HL-60 (cell line): ENCODE results near the gene CPSF2.

Experiments used
- DNase-seq, 2 experiments: peaks; one replicate each; pipeline ENCODE4 v3.0.0-alpha.2; 2010 to 2020; ENCODE audit warnings: low read depth in 1 of 2, low spot score in 1 of 2
- H3K27ac ChIP-seq: fragments of 250-450 bp; sonication (Bioruptor Pico); replicated peaks from 2 replicates; pipeline ENCODE4 v1.5.1; 2020; ENCODE audit warnings: mild to moderate bottlenecking, moderate library complexity
- H3K27me3 ChIP-seq: fragments of 250-450 bp; sonication (Bioruptor Pico); 2 replicates; pipeline ENCODE4 v1.5.1; 2021; ENCODE audit warnings: mild to moderate bottlenecking, moderate library complexity; ENCODE audit not compliant: insufficient read depth, poor library complexity, severe bottlenecking
- H3K4me3 ChIP-seq: replicated peaks from 2 replicates; pipeline ENCODE4 v1.5.1; 2011; ENCODE audit warnings: mild to moderate bottlenecking, control low read depth, low read length; ENCODE audit not compliant: insufficient read depth
- GABPA ChIP-seq: IDR thresholded peaks from 2 replicates; pipeline ENCODE4 v1.6.1; 2012; ENCODE audit warnings: low read depth
- POLR2AphosphoS5 ChIP-seq: IDR thresholded peaks from 2 replicates; pipeline ENCODE4 v1.6.1; 2012; ENCODE audit warnings: low read depth
- SPI1 ChIP-seq: IDR thresholded peaks from 2 replicates; pipeline ENCODE4 v1.6.1; 2012; ENCODE audit warnings: low read depth, mild to moderate bottlenecking, borderline replicate concordance
- TF ChIP-seq, protein P1 (sequence below): IDR thresholded peaks from 2 replicates; pipeline ENCODE4 v1.6.1; 2012; ENCODE audit warnings: low read depth; ENCODE audit not compliant: insufficient replicate concordance
- TF ChIP-seq, protein P2 (sequence below): IDR thresholded peaks from one replicate; pipeline ENCODE4 v1.5.1; 2011; ENCODE audit warnings: low read length, control low read depth, inconsistent platforms; ENCODE audit not compliant: insufficient read depth

The CPSF2 gene

DNA sequence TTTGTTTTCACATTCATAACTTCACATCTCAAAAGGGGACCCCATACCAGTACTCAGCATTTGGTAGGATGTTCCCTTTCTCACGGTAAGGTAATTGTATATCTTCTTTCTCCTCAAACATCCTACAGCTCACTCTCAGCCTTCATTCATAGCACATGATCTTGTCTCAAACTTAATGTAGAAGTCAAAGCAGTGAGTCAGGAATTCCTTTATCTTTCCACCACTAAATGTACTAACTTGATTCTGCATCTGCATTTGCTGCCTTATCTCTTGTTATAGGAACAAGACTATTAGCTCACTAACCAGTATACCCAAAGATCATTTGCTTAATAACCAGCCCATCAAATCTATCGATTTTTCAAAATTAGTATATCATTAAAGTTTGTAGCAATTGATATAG lies 22.9 kb downstream of the CPSF2 start:
- no peak for DNase-seq
- Histone ChIP-seq H3K4me3 (no peak overlapping the region), H3K27me3 (no peaks in the 10 kb centered on the region), H3K27ac (no peak overlapping the region)
- TF ChIP-seq, protein P1, sequence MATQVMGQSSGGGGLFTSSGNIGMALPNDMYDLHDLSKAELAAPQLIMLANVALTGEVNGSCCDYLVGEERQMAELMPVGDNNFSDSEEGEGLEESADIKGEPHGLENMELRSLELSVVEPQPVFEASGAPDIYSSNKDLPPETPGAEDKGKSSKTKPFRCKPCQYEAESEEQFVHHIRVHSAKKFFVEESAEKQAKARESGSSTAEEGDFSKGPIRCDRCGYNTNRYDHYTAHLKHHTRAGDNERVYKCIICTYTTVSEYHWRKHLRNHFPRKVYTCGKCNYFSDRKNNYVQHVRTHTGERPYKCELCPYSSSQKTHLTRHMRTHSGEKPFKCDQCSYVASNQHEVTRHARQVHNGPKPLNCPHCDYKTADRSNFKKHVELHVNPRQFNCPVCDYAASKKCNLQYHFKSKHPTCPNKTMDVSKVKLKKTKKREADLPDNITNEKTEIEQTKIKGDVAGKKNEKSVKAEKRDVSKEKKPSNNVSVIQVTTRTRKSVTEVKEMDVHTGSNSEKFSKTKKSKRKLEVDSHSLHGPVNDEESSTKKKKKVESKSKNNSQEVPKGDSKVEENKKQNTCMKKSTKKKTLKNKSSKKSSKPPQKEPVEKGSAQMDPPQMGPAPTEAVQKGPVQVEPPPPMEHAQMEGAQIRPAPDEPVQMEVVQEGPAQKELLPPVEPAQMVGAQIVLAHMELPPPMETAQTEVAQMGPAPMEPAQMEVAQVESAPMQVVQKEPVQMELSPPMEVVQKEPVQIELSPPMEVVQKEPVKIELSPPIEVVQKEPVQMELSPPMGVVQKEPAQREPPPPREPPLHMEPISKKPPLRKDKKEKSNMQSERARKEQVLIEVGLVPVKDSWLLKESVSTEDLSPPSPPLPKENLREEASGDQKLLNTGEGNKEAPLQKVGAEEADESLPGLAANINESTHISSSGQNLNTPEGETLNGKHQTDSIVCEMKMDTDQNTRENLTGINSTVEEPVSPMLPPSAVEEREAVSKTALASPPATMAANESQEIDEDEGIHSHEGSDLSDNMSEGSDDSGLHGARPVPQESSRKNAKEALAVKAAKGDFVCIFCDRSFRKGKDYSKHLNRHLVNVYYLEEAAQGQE, result no peak
- TF ChIP-seq POLR2AphosphoS5, result no peak
- no peak for TF ChIP-seq GABPA
- TF ChIP-seq, protein P2, sequence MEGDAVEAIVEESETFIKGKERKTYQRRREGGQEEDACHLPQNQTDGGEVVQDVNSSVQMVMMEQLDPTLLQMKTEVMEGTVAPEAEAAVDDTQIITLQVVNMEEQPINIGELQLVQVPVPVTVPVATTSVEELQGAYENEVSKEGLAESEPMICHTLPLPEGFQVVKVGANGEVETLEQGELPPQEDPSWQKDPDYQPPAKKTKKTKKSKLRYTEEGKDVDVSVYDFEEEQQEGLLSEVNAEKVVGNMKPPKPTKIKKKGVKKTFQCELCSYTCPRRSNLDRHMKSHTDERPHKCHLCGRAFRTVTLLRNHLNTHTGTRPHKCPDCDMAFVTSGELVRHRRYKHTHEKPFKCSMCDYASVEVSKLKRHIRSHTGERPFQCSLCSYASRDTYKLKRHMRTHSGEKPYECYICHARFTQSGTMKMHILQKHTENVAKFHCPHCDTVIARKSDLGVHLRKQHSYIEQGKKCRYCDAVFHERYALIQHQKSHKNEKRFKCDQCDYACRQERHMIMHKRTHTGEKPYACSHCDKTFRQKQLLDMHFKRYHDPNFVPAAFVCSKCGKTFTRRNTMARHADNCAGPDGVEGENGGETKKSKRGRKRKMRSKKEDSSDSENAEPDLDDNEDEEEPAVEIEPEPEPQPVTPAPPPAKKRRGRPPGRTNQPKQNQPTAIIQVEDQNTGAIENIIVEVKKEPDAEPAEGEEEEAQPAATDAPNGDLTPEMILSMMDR, result no peak
- TF ChIP-seq SPI1, result no peak

DNA sequence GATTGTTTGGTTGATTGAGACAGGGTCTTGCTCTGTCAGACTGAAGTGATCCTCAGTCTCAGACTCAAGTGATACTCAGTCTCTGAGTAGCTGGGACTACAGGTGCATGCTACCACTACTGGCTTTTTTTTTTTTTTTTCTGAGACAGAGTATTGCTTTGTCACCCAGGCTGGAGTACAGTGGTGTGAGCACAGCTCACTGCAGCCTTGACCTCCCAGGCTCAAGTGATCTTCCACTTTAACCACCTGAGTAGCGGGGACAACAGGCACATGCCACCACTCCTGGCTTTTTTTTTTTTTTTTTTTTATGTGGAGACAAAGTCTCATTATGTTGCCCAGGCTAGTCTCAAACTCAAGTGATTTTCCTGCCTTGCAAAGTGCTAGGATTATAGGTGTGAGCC lies 31.8 kb downstream of the CPSF2 start:
- H3K4me3 ChIP-seq, result no peak overlapping the region

DNA sequence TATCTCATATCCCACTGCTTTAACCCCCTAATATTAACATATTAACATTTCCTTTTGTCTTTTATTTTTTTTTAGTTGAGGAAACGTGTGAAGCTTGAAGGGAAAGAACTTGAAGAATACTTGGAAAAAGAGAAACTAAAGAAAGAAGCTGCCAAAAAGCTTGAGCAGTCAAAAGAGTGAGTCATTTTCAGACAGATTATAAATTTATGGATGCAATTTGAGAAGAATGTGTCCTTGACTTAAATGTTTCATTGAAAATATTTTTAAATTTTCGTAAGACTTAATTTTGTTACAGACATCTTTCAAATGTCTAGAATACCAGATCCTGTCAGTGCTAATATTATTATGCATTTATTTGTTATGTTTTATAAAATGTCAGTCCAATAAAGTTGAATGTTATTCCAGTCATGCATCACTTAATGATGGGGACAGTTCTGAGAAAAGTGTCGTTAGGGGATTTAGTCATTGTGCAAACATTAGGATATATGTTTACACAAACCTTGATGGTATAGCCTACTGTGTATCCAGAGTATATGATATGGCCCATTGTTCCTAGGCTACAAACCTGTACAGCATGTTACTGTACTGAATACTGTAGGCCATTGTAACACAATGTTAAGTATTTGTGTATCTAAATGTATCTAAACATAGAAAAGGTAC lies 32.6 kb downstream of the CPSF2 start:
- TF ChIP-seq, protein P1, result no peak
- H3K27me3 ChIP-seq, result no peaks in the 10 kb centered on the region
- no peak for DNase-seq
- H3K4me3 ChIP-seq, result no peak overlapping the region
- H3K27ac ChIP-seq, result no peak overlapping the region

More for the DNA sequence above, 31.8 kb downstream of the CPSF2 start:
- no peak for TF ChIP-seq POLR2AphosphoS5
- H3K27me3 ChIP-seq, result no peaks in the 10 kb centered on the region
- DNase-seq, result no peak
- no peak overlapping the region for H3K27ac ChIP-seq

DNA sequence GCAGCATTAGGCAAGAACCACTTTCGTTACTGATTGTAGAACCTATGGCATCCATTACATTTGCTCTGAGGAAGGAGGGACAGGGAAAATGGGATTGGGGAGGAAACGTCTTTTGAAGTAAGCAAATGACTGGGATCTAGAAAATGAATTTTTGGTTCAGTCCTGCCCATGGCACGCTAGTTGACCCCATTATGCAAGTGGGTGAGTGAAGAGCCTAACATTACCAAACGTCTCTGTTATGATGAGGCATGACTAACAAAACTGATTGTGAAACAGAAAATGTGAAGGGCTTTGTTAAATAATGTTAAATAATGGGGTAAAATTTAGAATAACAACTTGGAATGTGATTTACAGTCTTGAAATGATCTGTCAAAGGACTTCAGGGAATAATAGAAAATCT lies 38.9 kb downstream of the CPSF2 start:
- DNase-seq, result peak; percentile 7 to 21
- TF ChIP-seq, protein P1, result no peak
- no peak for TF ChIP-seq SPI1
- TF ChIP-seq, protein P2, result no peak
- no peak overlapping the region for H3K27ac ChIP-seq
- H3K4me3 ChIP-seq, result no peak overlapping the region
- no peaks in the 10 kb centered on the region for H3K27me3 ChIP-seq
